Activated T-helper 1 cell treated with anti-CD3 and anti-CD28 coated beads, Interleukin-12 subunit alpha, Interleukin-12 subunit beta, Interleukin-2, Interleukin-4 antibody, amounts not matched to agents 30 ng/mL and 10 ng/mL and 1 ng/mL, durations not matched to agents 14 hours and 24 hours and 36 hours (primary cell): ENCODE measurements around the gene PPFIA2. TPM values are rescaled to one million over a fixed set of nuclear protein-coding genes. Genes with fewer than 3 reads are reported as not detected.
"Not testable (repeated sequence)": the region's sequence is repeated elsewhere in the genome, so short reads cannot be mapped to it uniquely, and the experiment has no call there.

Experiments used
- DNase-seq: peaks from one replicate; pipeline ENCODE4 v3.0.0; 2021; ENCODE audit warnings: low spot score
- H3K27ac Mint-ChIP-seq: one replicate; pipeline ENCODE4 v1.8.0; 2021; ENCODE audit warnings: mild to moderate bottlenecking, mixed read lengths
- H3K27me3 Mint-ChIP-seq: one replicate; pipeline ENCODE4 v1.8.0; 2022; ENCODE audit warnings: mild to moderate bottlenecking, moderate library complexity, mixed read lengths; ENCODE audit not compliant: insufficient read depth
- H3K36me3 Mint-ChIP-seq: one replicate; pipeline ENCODE4 v1.8.0; 2021; ENCODE audit warnings: low read depth, mixed read lengths
- H3K4me1 Mint-ChIP-seq: one replicate; pipeline ENCODE4 v1.8.0; 2021; ENCODE audit warnings: low read depth, mixed read lengths
- H3K4me3 Mint-ChIP-seq: one replicate; pipeline ENCODE4 v1.8.0; 2021; ENCODE audit warnings: mild to moderate bottlenecking, moderate library complexity, mixed read lengths
- H3K9me3 Mint-ChIP-seq: one replicate; pipeline ENCODE4 v1.8.0; 2021; ENCODE audit warnings: mixed read lengths
- intact Hi-C: fragments of 100-400 bp; cut with micrococcal nuclease; formaldehyde crosslinking; loops from one replicate; pipeline ENCODE4 v1.15.1; 2024
- total RNA-seq: library from RNA; stranded (reverse); gene quantifications from 2 replicates; pipeline ENCODE4 v1.2.3, GENCODE V29; 2022

The PPFIA2 gene
- total RNA-seq, 1 donor from 2014 or later: not detected

GRCh38 chr12:81245907-81246570 lies 513.1 kb downstream of the PPFIA2 start:
- peaks cover 11% of the 10 kb centered on the region for H3K9me3 Mint-ChIP-seq
- H3K27ac Mint-ChIP-seq: no peak overlapping the region
- no peak overlapping the region for H3K4me3 Mint-ChIP-seq
- intact Hi-C loops: no loop called here
- no peaks in the 10 kb centered on the region for H3K4me1 Mint-ChIP-seq
- no peaks in the 10 kb centered on the region for H3K27me3 Mint-ChIP-seq
- no peaks in the 10 kb centered on the region for H3K36me3 Mint-ChIP-seq
- no peak for DNase-seq

- H3K36me3 Mint-ChIP-seq: no peaks in the 10 kb centered on the region
- DNase-seq: no peak
- no peaks in the 10 kb centered on the region for H3K27me3 Mint-ChIP-seq
- no peak overlapping the region for H3K27ac Mint-ChIP-seq
- no peaks in the 10 kb centered on the region for H3K4me1 Mint-ChIP-seq
- intact Hi-C loops: no loop called here
- no peak overlapping the region for H3K4me3 Mint-ChIP-seq
- peaks cover 11% of the 10 kb centered on the region for H3K9me3 Mint-ChIP-seq
Measured at GRCh38 chr12:81245458-81245857, 513.7 kb downstream of the PPFIA2 start.

- Mint-ChIP-seq H3K4me1 (no peaks in the 10 kb centered on the region), H3K36me3 (no peaks in the 10 kb centered on the region), H3K9me3 (no peaks in the 10 kb centered on the region), H3K4me3 (no peak overlapping the region), H3K27ac (no peak overlapping the region), H3K27me3 (no peaks in the 10 kb centered on the region)
- no peak for DNase-seq
- intact Hi-C loops: no loop called here
Measured at GRCh38 chr12:81231574-81232368, 527.4 kb downstream of the PPFIA2 start.

GRCh38 chr12:81229759-81230158 lies 529.4 kb downstream of the PPFIA2 start:
- intact Hi-C loops: no loop called here
- Mint-ChIP-seq H3K27me3 (no peaks in the 10 kb centered on the region), H3K4me3 (no peak overlapping the region), H3K4me1 (no peaks in the 10 kb centered on the region), H3K36me3 (no peaks in the 10 kb centered on the region), H3K9me3 (no peaks in the 10 kb centered on the region), H3K27ac (no peak overlapping the region)
- no peak for DNase-seq

- no peaks in the 10 kb centered on the region for H3K27me3 Mint-ChIP-seq
- no peaks in the 10 kb centered on the region for H3K36me3 Mint-ChIP-seq
- DNase-seq: no peak
- H3K27ac Mint-ChIP-seq: no peak overlapping the region
- intact Hi-C loops: no loop called here
- H3K4me3 Mint-ChIP-seq: no peak overlapping the region
- no peaks in the 10 kb centered on the region for H3K4me1 Mint-ChIP-seq
- no peaks in the 10 kb centered on the region for H3K9me3 Mint-ChIP-seq
Measured at GRCh38 chr12:81224626-81225025, 534.5 kb downstream of the PPFIA2 start.

- H3K36me3 Mint-ChIP-seq: no peaks in the 10 kb centered on the region
- no peak for DNase-seq
- intact Hi-C loops: no loop called here
- H3K4me3 Mint-ChIP-seq: no peak overlapping the region
- no peaks in the 10 kb centered on the region for H3K27me3 Mint-ChIP-seq
- H3K9me3 Mint-ChIP-seq: no peaks in the 10 kb centered on the region
- no peak overlapping the region for H3K27ac Mint-ChIP-seq
- H3K4me1 Mint-ChIP-seq: no peaks in the 10 kb centered on the region
Measured at GRCh38 chr12:81222846-81223592, 536.1 kb downstream of the PPFIA2 start.

GRCh38 chr12:81221681-81222080 lies 537.5 kb downstream of the PPFIA2 start:
- DNase-seq: no peak
- intact Hi-C loops: no loop called here
- Mint-ChIP-seq H3K4me1 (no peaks in the 10 kb centered on the region), H3K27me3 (no peaks in the 10 kb centered on the region), H3K36me3 (no peaks in the 10 kb centered on the region), H3K9me3 (no peaks in the 10 kb centered on the region), H3K27ac (no peak overlapping the region), H3K4me3 (no peak overlapping the region)

GRCh38 chr12:81216739-81217138 lies 542.4 kb downstream of the PPFIA2 start:
- H3K36me3 Mint-ChIP-seq: no peaks in the 10 kb centered on the region
- intact Hi-C loops: no loop called here

GRCh38 chr12:81212996-81213696 lies 546.0 kb downstream of the PPFIA2 start:
- H3K4me3 Mint-ChIP-seq: no peak overlapping the region
- H3K27me3 Mint-ChIP-seq: no peaks in the 10 kb centered on the region
- H3K9me3 Mint-ChIP-seq: no peaks in the 10 kb centered on the region
- H3K27ac Mint-ChIP-seq: no peak overlapping the region
- no peak for DNase-seq
- H3K36me3 Mint-ChIP-seq: no peaks in the 10 kb centered on the region
- intact Hi-C loops: no loop called here
- H3K4me1 Mint-ChIP-seq: no peaks in the 10 kb centered on the region

More at GRCh38 chr12:81216739-81217138, 542.4 kb downstream of the PPFIA2 start:
- no peak for DNase-seq
- H3K4me3 Mint-ChIP-seq: no peak overlapping the region
- H3K27me3 Mint-ChIP-seq: no peaks in the 10 kb centered on the region
- H3K4me1 Mint-ChIP-seq: no peaks in the 10 kb centered on the region
- H3K27ac Mint-ChIP-seq: no peak overlapping the region
- no peaks in the 10 kb centered on the region for H3K9me3 Mint-ChIP-seq

GRCh38 chr12:81211306-81211705 lies 547.8 kb downstream of the PPFIA2 start:
- Mint-ChIP-seq H3K4me3 (no peak overlapping the region), H3K27me3 (no peaks in the 10 kb centered on the region), H3K36me3 (no peaks in the 10 kb centered on the region), H3K9me3 (no peaks in the 10 kb centered on the region), H3K27ac (no peak overlapping the region), H3K4me1 (no peaks in the 10 kb centered on the region)
- DNase-seq: no peak
- intact Hi-C loops: no loop called here

GRCh38 chr12:81209772-81210225 lies 549.4 kb downstream of the PPFIA2 start:
- H3K4me3 Mint-ChIP-seq, H3K9me3 Mint-ChIP-seq, H3K36me3 Mint-ChIP-seq, H3K4me1 Mint-ChIP-seq, H3K27me3 Mint-ChIP-seq, DNase-seq, H3K27ac Mint-ChIP-seq, intact Hi-C loops: not testable (repeated sequence)

GRCh38 chr12:81209012-81209411 lies 550.1 kb downstream of the PPFIA2 start:
- no peaks in the 10 kb centered on the region for H3K27me3 Mint-ChIP-seq
- no peak for DNase-seq
- H3K4me1 Mint-ChIP-seq: no peaks in the 10 kb centered on the region
- H3K9me3 Mint-ChIP-seq: no peaks in the 10 kb centered on the region
- no peak overlapping the region for H3K27ac Mint-ChIP-seq
- H3K36me3 Mint-ChIP-seq: no peaks in the 10 kb centered on the region
- no peak overlapping the region for H3K4me3 Mint-ChIP-seq
- intact Hi-C loops: no loop called here
